Measurements from ENCODE around the gene PLCB4.

The PLCB4 gene

GRCh38 chr20:9454791-9455190, 385.9 kb downstream of the PLCB4 start:
- WGBS (ENCODE audit: extremely low coverage, insufficient coverage, insufficient read length), result no CpG with 5 or more reads among the region's 2 CpGs
- no peak overlapping the region for H3K23ac ChIP-seq (ENCODE audit: low read length)
- no peak overlapping the region for H4K12ac ChIP-seq (ENCODE audit: low read depth, low read length)
- H3K36me3 ChIP-seq (ENCODE audit: control insufficient read depth in 1 of 2, insufficient read depth in 2 of 2, low read length in 2 of 2), result no peaks in the 10 kb centered on the region
- no peaks in the 10 kb centered on the region for H3K4me1 ChIP-seq (ENCODE audit: control insufficient read depth in 1 of 2, insufficient read depth in 2 of 2, low read length in 2 of 2)
- no peak overlapping the region for H2AFZ ChIP-seq (ENCODE audit: insufficient read depth, low read length, poor library complexity)
- no peak overlapping the region for H3K27ac ChIP-seq (ENCODE audit: low read depth, low read length)
- H3K79me2 ChIP-seq (ENCODE audit: control insufficient read depth, insufficient read depth, low read length, poor library complexity), result no peaks in the 10 kb centered on the region
- H3K9me3 ChIP-seq (ENCODE audit: insufficient read depth, low read depth, low read length), result no peaks in the 10 kb centered on the region
- H2AK5ac ChIP-seq (ENCODE audit: low read length), result no peak overlapping the region
- H3K14ac ChIP-seq (ENCODE audit: low read length), result no peak overlapping the region
- H3K4me2 ChIP-seq (ENCODE audit: low read length), result no peak overlapping the region
- no peak overlapping the region for H3K4me3 ChIP-seq (ENCODE audit: low read depth, low read length)
- H2BK120ac ChIP-seq (ENCODE audit: insufficient read depth, low read length, poor library complexity), result no peak overlapping the region
- H2BK5ac ChIP-seq (ENCODE audit: low read depth, low read length, poor library complexity), result no peak overlapping the region
- no peak for DNase-seq
- H4K8ac ChIP-seq (ENCODE audit: low read depth, low read length), result no peak overlapping the region
- no peak overlapping the region for H3K4ac ChIP-seq (ENCODE audit: low read depth, low read length)
- H3K79me1 ChIP-seq (ENCODE audit: low read length), result no peaks in the 10 kb centered on the region
- no peaks in the 10 kb centered on the region for H3K27me3 ChIP-seq (ENCODE audit: insufficient read depth, low read length)
- H3K9ac ChIP-seq (ENCODE audit: low read length), result no peak overlapping the region
- no peak overlapping the region for H2BK12ac ChIP-seq (ENCODE audit: low read length)
- no peak overlapping the region for H4K91ac ChIP-seq (ENCODE audit: low read depth, low read length)
- H3K18ac ChIP-seq (ENCODE audit: low read length), result no peak overlapping the region

- Histone ChIP-seq H3K27me3 (ENCODE audit: insufficient read depth, low read length) (no peaks in the 10 kb centered on the region), H2AK5ac (ENCODE audit: low read length) (no peak overlapping the region), H3K4me3 (ENCODE audit: low read depth, low read length) (no peak overlapping the region), H3K79me1 (ENCODE audit: low read length) (no peaks in the 10 kb centered on the region), H3K18ac (ENCODE audit: low read length) (no peak overlapping the region), H3K23ac (ENCODE audit: low read length) (no peak overlapping the region), H3K4me1 (ENCODE audit: control insufficient read depth in 1 of 2, insufficient read depth in 2 of 2, low read length in 2 of 2) (no peaks in the 10 kb centered on the region), H3K9me3 (ENCODE audit: insufficient read depth, low read depth, low read length) (peaks cover 2% of the 10 kb centered on the region), H2BK120ac (ENCODE audit: insufficient read depth, low read length, poor library complexity) (no peak overlapping the region), H4K91ac (ENCODE audit: low read depth, low read length) (no peak overlapping the region), H2AFZ (ENCODE audit: insufficient read depth, low read length, poor library complexity) (no peak overlapping the region), H3K79me2 (ENCODE audit: control insufficient read depth, insufficient read depth, low read length, poor library complexity) (no peaks in the 10 kb centered on the region), H3K14ac (ENCODE audit: low read length) (no peak overlapping the region), H2BK5ac (ENCODE audit: low read depth, low read length, poor library complexity) (no peak overlapping the region), H4K8ac (ENCODE audit: low read depth, low read length) (no peak overlapping the region), H3K9ac (ENCODE audit: low read length) (no peak overlapping the region), H3K4me2 (ENCODE audit: low read length) (no peak overlapping the region), H3K4ac (ENCODE audit: low read depth, low read length) (no peak overlapping the region), H3K36me3 (ENCODE audit: control insufficient read depth in 1 of 2, insufficient read depth in 2 of 2, low read length in 2 of 2) (no peaks in the 10 kb centered on the region), H3K27ac (ENCODE audit: low read depth, low read length) (no peak overlapping the region), H4K12ac (ENCODE audit: low read depth, low read length) (no peak overlapping the region), H2BK12ac (ENCODE audit: low read length) (no peak overlapping the region)
- DNase-seq, result no peak
- no CpG with 5 or more reads among the region's 2 CpGs for WGBS (ENCODE audit: extremely low coverage, insufficient coverage, insufficient read length)
Observed at GRCh38 chr20:9457136-9457535, 388.2 kb downstream of the PLCB4 start.

DNA sequence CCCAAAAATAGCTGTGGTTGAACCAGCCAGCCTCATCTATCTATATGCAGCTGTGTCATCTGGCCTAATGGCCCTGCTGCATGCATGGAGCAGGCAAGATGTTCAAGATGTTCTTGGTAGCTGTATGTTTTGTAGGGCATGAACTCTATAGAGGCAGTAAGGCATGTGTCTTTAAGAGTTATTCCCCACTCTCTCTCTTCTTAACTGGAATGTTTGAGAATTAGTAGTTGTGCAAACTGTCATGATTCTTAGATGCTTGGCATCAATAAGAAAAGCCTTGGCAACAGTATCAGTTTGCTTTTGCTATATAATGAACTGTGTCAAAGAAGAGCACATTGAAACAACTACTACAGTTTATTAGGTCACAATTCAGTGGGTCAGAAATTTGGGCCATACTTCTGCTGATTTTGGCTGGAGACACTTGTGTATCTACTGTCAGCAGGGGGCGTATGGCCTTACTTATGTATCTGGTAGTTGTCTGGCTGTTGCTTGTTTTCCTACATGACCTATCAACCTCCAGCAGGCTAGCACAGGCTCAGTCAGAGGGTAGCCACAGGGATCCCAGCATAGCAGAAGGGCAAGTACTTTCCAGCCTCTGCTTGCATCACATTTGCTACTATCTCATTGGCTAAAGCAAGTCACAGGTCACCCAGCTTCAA, 389.4 kb downstream of the PLCB4 start:
- Histone ChIP-seq H3K14ac (ENCODE audit: low read length) (no peak overlapping the region), H3K27me3 (ENCODE audit: insufficient read depth, low read length) (no peaks in the 10 kb centered on the region), H3K4me1 (ENCODE audit: control insufficient read depth in 1 of 2, insufficient read depth in 2 of 2, low read length in 2 of 2) (no peaks in the 10 kb centered on the region), H2AFZ (ENCODE audit: insufficient read depth, low read length, poor library complexity) (no peak overlapping the region), H3K36me3 (ENCODE audit: control insufficient read depth in 1 of 2, insufficient read depth in 2 of 2, low read length in 2 of 2) (no peaks in the 10 kb centered on the region), H3K4ac (ENCODE audit: low read depth, low read length) (no peak overlapping the region), H3K79me2 (ENCODE audit: control insufficient read depth, insufficient read depth, low read length, poor library complexity) (no peaks in the 10 kb centered on the region), H2BK12ac (ENCODE audit: low read length) (no peak overlapping the region), H2BK5ac (ENCODE audit: low read depth, low read length, poor library complexity) (no peak overlapping the region), H3K4me2 (ENCODE audit: low read length) (no peak overlapping the region), H2AK5ac (ENCODE audit: low read length) (no peak overlapping the region), H3K18ac (ENCODE audit: low read length) (no peak overlapping the region), H4K91ac (ENCODE audit: low read depth, low read length) (no peak overlapping the region), H3K79me1 (ENCODE audit: low read length) (no peaks in the 10 kb centered on the region), H3K9ac (ENCODE audit: low read length) (no peak overlapping the region), H3K9me3 (ENCODE audit: insufficient read depth, low read depth, low read length) (peaks cover 2% of the 10 kb centered on the region), H4K12ac (ENCODE audit: low read depth, low read length) (no peak overlapping the region), H3K27ac (ENCODE audit: low read depth, low read length) (no peak overlapping the region), H2BK120ac (ENCODE audit: insufficient read depth, low read length, poor library complexity) (no peak overlapping the region), H4K8ac (ENCODE audit: low read depth, low read length) (no peak overlapping the region), H3K4me3 (ENCODE audit: low read depth, low read length) (no peak overlapping the region), H3K23ac (ENCODE audit: low read length) (no peak overlapping the region)
- peak in 1 of 2 donors; percentile 17 for DNase-seq
- no CpG with 5 or more reads among the region's 1 CpG for WGBS (ENCODE audit: extremely low coverage, insufficient coverage, insufficient read length)

GRCh38 chr20:9460518-9460917, 391.6 kb downstream of the PLCB4 start:
- H2BK12ac ChIP-seq (ENCODE audit: low read length), result no peak overlapping the region
- no peak overlapping the region for H2AFZ ChIP-seq (ENCODE audit: insufficient read depth, low read length, poor library complexity)
- H3K4me1 ChIP-seq (ENCODE audit: control insufficient read depth in 1 of 2, insufficient read depth in 2 of 2, low read length in 2 of 2), result no peaks in the 10 kb centered on the region
- H3K9ac ChIP-seq (ENCODE audit: low read length), result no peak overlapping the region
- no peaks in the 10 kb centered on the region for H3K27me3 ChIP-seq (ENCODE audit: insufficient read depth, low read length)
- WGBS (ENCODE audit: extremely low coverage, insufficient coverage, insufficient read length), result no CpG with 5 or more reads among the region's 2 CpGs
- H2BK5ac ChIP-seq (ENCODE audit: low read depth, low read length, poor library complexity), result no peak overlapping the region
- no peaks in the 10 kb centered on the region for H3K79me1 ChIP-seq (ENCODE audit: low read length)
- H4K91ac ChIP-seq (ENCODE audit: low read depth, low read length), result no peak overlapping the region
- H3K4me2 ChIP-seq (ENCODE audit: low read length), result no peak overlapping the region
- H4K8ac ChIP-seq (ENCODE audit: low read depth, low read length), result no peak overlapping the region
- H3K79me2 ChIP-seq (ENCODE audit: control insufficient read depth, insufficient read depth, low read length, poor library complexity), result no peaks in the 10 kb centered on the region
- H3K18ac ChIP-seq (ENCODE audit: low read length), result no peak overlapping the region
- H3K4ac ChIP-seq (ENCODE audit: low read depth, low read length), result no peak overlapping the region
- DNase-seq, result no peak
- H2BK120ac ChIP-seq (ENCODE audit: insufficient read depth, low read length, poor library complexity), result no peak overlapping the region
- no peaks in the 10 kb centered on the region for H3K36me3 ChIP-seq (ENCODE audit: control insufficient read depth in 1 of 2, insufficient read depth in 2 of 2, low read length in 2 of 2)
- H2AK5ac ChIP-seq (ENCODE audit: low read length), result no peak overlapping the region
- peaks cover 2% of the 10 kb centered on the region for H3K9me3 ChIP-seq (ENCODE audit: insufficient read depth, low read depth, low read length)
- H3K4me3 ChIP-seq (ENCODE audit: low read depth, low read length), result no peak overlapping the region
- no peak overlapping the region for H3K27ac ChIP-seq (ENCODE audit: low read depth, low read length)
- no peak overlapping the region for H4K12ac ChIP-seq (ENCODE audit: low read depth, low read length)
- H3K23ac ChIP-seq (ENCODE audit: low read length), result no peak overlapping the region
- no peak overlapping the region for H3K14ac ChIP-seq (ENCODE audit: low read length)
